HG02571 (cell line): Measurements from ENCODE around the gene YPEL2.
"Not testable (repeated sequence)": the region's sequence is repeated elsewhere in the genome, so short reads cannot be mapped to it uniquely, and the experiment has no call there.

Experiments
- ATAC-seq: cut with Tn5 transposase; IDR thresholded peaks from one replicate; pipeline ENCODE4 v1.9.1; 2021; ENCODE audit warnings: mild to moderate bottlenecking, moderate library complexity; ENCODE audit not compliant: unreplicated experiment

Gene YPEL2

GRCh38 chr17:59404471-59404870 is 73.0 kb downstream of the YPEL2 start:
- no peak for ATAC-seq

- no peak for ATAC-seq
These were observed 74.7 kb downstream of the YPEL2 start for GRCh38 chr17:59405944-59406705.

GRCh38 chr17:59406808-59407381 is 75.4 kb downstream of the YPEL2 start:
- ATAC-seq: no peak

GRCh38 chr17:59409336-59410048 is 78.0 kb downstream of the YPEL2 start:
- no peak for ATAC-seq

- ATAC-seq: no peak
These were observed 78.6 kb downstream of the YPEL2 start for GRCh38 chr17:59410049-59410437.

- not testable (repeated sequence) for ATAC-seq
These were observed 81.0 kb downstream of the YPEL2 start for GRCh38 chr17:59412431-59412830.

- ATAC-seq: no peak
These were observed 81.7 kb downstream of the YPEL2 start for GRCh38 chr17:59413014-59413766.

GRCh38 chr17:59415397-59415796 is 83.9 kb downstream of the YPEL2 start:
- no peak for ATAC-seq

- no peak for ATAC-seq
These were observed 84.7 kb downstream of the YPEL2 start for GRCh38 chr17:59416184-59416583.

GRCh38 chr17:59417452-59417851 is 86.0 kb downstream of the YPEL2 start:
- ATAC-seq: no peak

GRCh38 chr17:59418732-59419166 is 87.3 kb downstream of the YPEL2 start:
- no peak for ATAC-seq

GRCh38 chr17:59420901-59421300 is 89.4 kb downstream of the YPEL2 start:
- ATAC-seq: no peak

- no peak for ATAC-seq
These were observed 90.3 kb downstream of the YPEL2 start for GRCh38 chr17:59421722-59422121.

GRCh38 chr17:59423137-59423724 is 91.8 kb downstream of the YPEL2 start:
- no peak for ATAC-seq

- ATAC-seq: no peak
These were observed 92.4 kb downstream of the YPEL2 start for GRCh38 chr17:59423903-59424302.

GRCh38 chr17:59424331-59424730 is 92.9 kb downstream of the YPEL2 start:
- ATAC-seq: no peak

- no peak for ATAC-seq
These were observed 93.9 kb downstream of the YPEL2 start for GRCh38 chr17:59425085-59425931.

- no peak for ATAC-seq
These were observed 94.6 kb downstream of the YPEL2 start for GRCh38 chr17:59426031-59426430.

- ATAC-seq: no peak
These were observed 96.0 kb downstream of the YPEL2 start for GRCh38 chr17:59427425-59427921.

- no peak for ATAC-seq
These were observed 96.5 kb downstream of the YPEL2 start for GRCh38 chr17:59427996-59428395.
